GM23338 (cell line): Measurements from ENCODE around the gene LRRC26. TPM values are rescaled to one million over a fixed set of nuclear protein-coding genes. Genes with fewer than 3 reads are reported as not detected.

Source experiments
- ATAC-seq: fragments of 200-7000 bp; cut with Tn5 transposase; 3 replicates; pipeline ENCODE4 v1.9.1; 2020
- DNase-seq: peaks from one replicate; pipeline ENCODE4 v3.0.0-alpha.2; 2015; ENCODE audit warnings: low spot score
- H2AFZ ChIP-seq: fragments of 200-600 bp; sonication (generic); 2 replicates; pipeline ENCODE4 v1.8.0; 2016; ENCODE audit warnings: antibody characterized with exemption, mild to moderate bottlenecking, moderate library complexity
- H3F3A ChIP-seq: fragments of 200-600 bp; sonication (generic); replicated peaks from 2 replicates; pipeline ENCODE4 v1.8.0; 2017; ENCODE audit warnings: antibody characterized with exemption, mixed run types, low read depth
- H3K27ac ChIP-seq: fragments of 200-600 bp; sonication (generic); 2 replicates; pipeline ENCODE4 v1.6.1; 2016; ENCODE audit warnings: low read depth
- H3K27me3 ChIP-seq: fragments of 200-600 bp; sonication (generic); 2 replicates; pipeline ENCODE4 v1.8.0; 2016; ENCODE audit warnings: mild to moderate bottlenecking, mixed run types, moderate library complexity; ENCODE audit not compliant: insufficient read depth
- H3K36me3 ChIP-seq: fragments of 200-600 bp; sonication (generic); 2 replicates; pipeline ENCODE4 v1.8.0; 2016; ENCODE audit warnings: mild to moderate bottlenecking; ENCODE audit not compliant: insufficient read depth
- H3K4me1 ChIP-seq: fragments of 200-600 bp; sonication (generic); 2 replicates; pipeline ENCODE4 v1.8.0; 2016; ENCODE audit warnings: mild to moderate bottlenecking, moderate library complexity; ENCODE audit not compliant: insufficient read depth
- H3K4me2 ChIP-seq: fragments of 200-600 bp; sonication (generic); 2 replicates; pipeline ENCODE4 v1.7.1; 2017; ENCODE audit warnings: mixed run types
- H3K4me3 ChIP-seq: fragments of 200-600 bp; sonication (generic); 2 replicates; pipeline ENCODE4 v1.6.1; 2016; ENCODE audit warnings: mixed run types
- H3K79me2 ChIP-seq: fragments of 200-600 bp; sonication (generic); replicated peaks from 2 replicates; pipeline ENCODE4 v1.8.0; 2017; ENCODE audit warnings: mild to moderate bottlenecking; ENCODE audit not compliant: insufficient read depth
- H3K9me2 ChIP-seq: fragments of 200-600 bp; sonication (generic); 2 replicates; pipeline ENCODE4 v1.8.0; 2017; ENCODE audit not compliant: insufficient read depth
- H4K20me1 ChIP-seq: fragments of 200-600 bp; sonication (generic); replicated peaks from 2 replicates; pipeline ENCODE4 v1.8.0; 2017; ENCODE audit warnings: mild to moderate bottlenecking; ENCODE audit not compliant: insufficient read depth
- H3K27ac Mint-ChIP-seq: 2 replicates; pipeline ENCODE4 v1.8.0; 2020; ENCODE audit warnings: inconsistent platforms, mild to moderate bottlenecking, moderate library complexity, mixed read lengths
- H3K27me3 Mint-ChIP-seq: 3 replicates; pipeline ENCODE4 v1.8.0; 2022; ENCODE audit warnings: low read depth, mild to moderate bottlenecking, moderate library complexity, mixed read lengths, inconsistent platforms; ENCODE audit not compliant: insufficient read depth, poor library complexity
- H3K36me3 Mint-ChIP-seq: 3 replicates; pipeline ENCODE4 v1.8.0; 2021; ENCODE audit warnings: low read depth, mild to moderate bottlenecking, inconsistent platforms, moderate library complexity, mixed read lengths
- H3K4me1 Mint-ChIP-seq: 3 replicates; pipeline ENCODE4 v1.8.0; 2020; ENCODE audit warnings: mild to moderate bottlenecking, inconsistent platforms, mixed read lengths
- H3K4me3 Mint-ChIP-seq: 3 replicates; pipeline ENCODE4 v1.8.0; 2021; ENCODE audit warnings: moderate library complexity, mild to moderate bottlenecking, inconsistent platforms, mixed read lengths
- H3K9me3 Mint-ChIP-seq: 3 replicates; pipeline ENCODE4 v1.8.0; 2020; ENCODE audit warnings: moderate library complexity, mild to moderate bottlenecking, inconsistent platforms, mixed read lengths
- CREB1 ChIP-seq: fragments of 250-450 bp; sonication (Bioruptor Pico); IDR thresholded peaks from 2 replicates; pipeline ENCODE4 v1.5.0; 2020; ENCODE audit warnings: low read depth, mild to moderate bottlenecking, moderate library complexity
- CTCF ChIP-seq, 2 experiments: fragments of 200-600 bp in 1 of 2; sonication (generic) in 1 of 2; conservative IDR thresholded peaks; 2 replicates each; pipeline versions ENCODE4 v1.5.1 to v1.6.1; 2016 to 2017; ENCODE audit warnings: antibody characterized with exemption in 2 of 2, low read depth in 2 of 2, mild to moderate bottlenecking in 2 of 2, moderate library complexity in 1 of 2
- ETS1 ChIP-seq: IDR thresholded peaks from 2 replicates; pipeline ENCODE4 v1.6.1; 2016; ENCODE audit warnings: antibody characterized with exemption
- EZH2 ChIP-seq: fragments of 200-600 bp; sonication (generic); IDR thresholded peaks from one replicate; pipeline ENCODE4 v1.8.0; 2017; ENCODE audit warnings: antibody characterized with exemption, mild to moderate bottlenecking, low read depth; ENCODE audit not compliant: unreplicated experiment
- EZH2phosphoT487 ChIP-seq: fragments of 200-600 bp; sonication (generic); IDR thresholded peaks from one replicate; pipeline ENCODE4 v1.8.1; 2018; ENCODE audit warnings: antibody characterized with exemption; ENCODE audit not compliant: unreplicated experiment
- JUNB ChIP-seq: IDR thresholded peaks from one replicate; pipeline ENCODE4 v1.6.1; 2016; ENCODE audit warnings: antibody characterized with exemption; ENCODE audit not compliant: unreplicated experiment
- NANOG ChIP-seq: IDR thresholded peaks from 2 replicates; pipeline ENCODE4 v1.6.1; 2016; ENCODE audit warnings: antibody characterized with exemption, borderline replicate concordance
- POLR2AphosphoS5 ChIP-seq: IDR thresholded peaks from 2 replicates; pipeline ENCODE4 v1.6.1; 2016; ENCODE audit warnings: antibody characterized with exemption, low read depth
- REST ChIP-seq: IDR thresholded peaks from one replicate; pipeline ENCODE4 v1.6.1; 2018; ENCODE audit warnings: antibody characterized with exemption; ENCODE audit not compliant: unreplicated experiment
- STAT1 ChIP-seq: IDR thresholded peaks from one replicate; pipeline ENCODE4 v1.6.1; 2016; ENCODE audit warnings: antibody characterized with exemption; ENCODE audit not compliant: unreplicated experiment
- ZNF114 ChIP-seq: fragments of 250-450 bp; sonication (Bioruptor Pico); IDR thresholded peaks from 2 replicates; pipeline ENCODE4 v1.5.0; 2020; ENCODE audit warnings: mild to moderate bottlenecking, moderate library complexity
- ZNF331 ChIP-seq: fragments of 250-450 bp; sonication (Bioruptor Pico); IDR thresholded peaks from 2 replicates; pipeline ENCODE4 v1.5.0; 2020; ENCODE audit warnings: low read depth, mild to moderate bottlenecking, moderate library complexity
- ZNF462 ChIP-seq: fragments of 250-450 bp; sonication (Bioruptor Pico); IDR thresholded peaks from 2 replicates; pipeline ENCODE4 v1.5.0; 2020; ENCODE audit warnings: mild to moderate bottlenecking, moderate library complexity
- polyA plus RNA-seq: library from polyadenylated mRNA; unstranded; fragments of >200 nt; fragmentation: Nextera tagmentation; extraction: Ambion mirVana; gene quantifications from 2 replicates; pipeline ENCODE4 v1.2.1, GENCODE V29; 2016
- total RNA-seq: library from RNA; depleted of rRNA; stranded (reverse); fragments of >200 nt; shearing (Covaris generic); gene quantifications from 2 replicates; pipeline ENCODE4 v1.2.3, GENCODE V29; 2014

The LRRC26 gene
- total and polyA plus RNA-seq, 2 experiments from 2014 or later, result 0.21 to 4.3 TPM

GRCh38 chr9:137202966-137203365, 33.1 kb upstream of the LRRC26 start:
- DNase-seq (no peak), ATAC-seq (no peak)
- Mint-ChIP-seq H3K27ac (no peak overlapping the region), H3K4me1 (peaks cover 39% of the 10 kb centered on the region), H3K9me3 (no peaks in the 10 kb centered on the region), H3K27me3 (peaks cover 22% of the 10 kb centered on the region), H3K4me3 (no peak overlapping the region), H3K36me3 (peaks cover 15% of the 10 kb centered on the region)
- no peaks in the 10 kb centered on the region for H3K36me3 ChIP-seq
- no peaks in the 10 kb centered on the region for H3K27me3 ChIP-seq
- H2AFZ ChIP-seq, result no peak overlapping the region
- H3K4me3 ChIP-seq, result no peak overlapping the region
- TF ChIP-seq REST, result no peak
- TF ChIP-seq ZNF114 (CRISPR knock-in tag), result no peak
- no peak for TF ChIP-seq EZH2phosphoT487
- no peak for TF ChIP-seq POLR2AphosphoS5
- no peak for TF ChIP-seq JUNB
- no peak for TF ChIP-seq STAT1
- no peak for TF ChIP-seq CREB1 (CRISPR knock-in tag)
- no peak for TF ChIP-seq NANOG
- no peak for TF ChIP-seq EZH2
- no peak for TF ChIP-seq ETS1
- no peak for TF ChIP-seq ZNF331
- no peak for TF ChIP-seq CTCF (conservative IDR thresholded peaks at IDR 0.05; ENCODE audit: low read depth in 2 of 2)
- no peak for TF ChIP-seq ZNF462
- peaks cover 60% of the 10 kb centered on the region for H3K79me2 ChIP-seq
- H3K4me1 ChIP-seq, result peaks cover 30% of the 10 kb centered on the region
- no peak overlapping the region for H3K4me2 ChIP-seq
- H3K27ac ChIP-seq, result no peak overlapping the region
- peaks cover 21% of the 10 kb centered on the region; the same call in 1 of the 2 replicates for H3F3A ChIP-seq
- H4K20me1 ChIP-seq, result peaks cover 14% of the 10 kb centered on the region
- H3K9me2 ChIP-seq, result no peaks in the 10 kb centered on the region
